ENCODE results near the gene PLCB1. TPM values are rescaled to one million over a fixed set of nuclear protein-coding genes. Genes with fewer than 3 reads are reported as not detected.

The PLCB1 gene
- total RNA-seq, 1 donor from 2014 or later, result 10.8 TPM

DNA sequence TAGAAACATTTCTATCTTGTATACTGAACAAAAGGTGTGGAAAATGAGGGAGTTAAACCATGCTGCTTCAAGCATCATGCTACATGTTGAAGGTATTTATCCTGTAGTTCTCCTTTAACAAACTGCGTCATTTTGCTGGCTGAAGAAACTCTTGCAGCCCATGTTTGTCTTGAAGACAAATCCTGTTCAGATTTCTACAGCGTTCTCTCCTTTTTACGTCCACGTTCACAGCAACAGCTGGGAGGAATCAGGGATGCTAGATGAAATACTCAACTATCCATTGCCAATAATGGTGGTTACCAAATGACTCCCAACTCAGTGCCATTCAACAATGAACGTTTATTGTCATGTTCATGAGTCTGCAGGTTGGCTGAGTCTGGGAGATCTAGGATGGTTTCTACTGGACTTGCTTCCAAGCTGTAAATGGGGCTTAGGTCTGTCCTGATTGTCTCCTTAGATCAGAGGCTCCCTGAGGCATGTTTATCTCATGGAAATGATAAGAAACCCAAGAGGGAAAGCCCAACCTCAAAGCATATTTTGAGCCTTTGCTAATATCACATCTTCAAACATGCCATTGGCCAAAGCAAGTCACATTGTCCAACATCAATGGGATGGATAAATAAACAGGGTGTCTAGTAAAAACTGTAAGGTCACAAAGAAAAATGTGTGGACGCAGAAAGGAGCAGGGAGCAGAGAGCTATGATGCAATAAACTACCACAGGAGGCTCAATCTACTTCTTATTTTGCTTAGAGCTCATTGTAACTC, 2.7 kb upstream of the PLCB1 start:
- peaks cover 19% of the 10 kb centered on the region for H3K27me3 Mint-ChIP-seq (ENCODE audit: low read depth)
- H3K4me3 Mint-ChIP-seq (ENCODE audit: unreplicated experiment), result no peak overlapping the region
- no peak overlapping the region for H3K27ac Mint-ChIP-seq (ENCODE audit: unreplicated experiment)
- no peaks in the 10 kb centered on the region for H3K36me3 Mint-ChIP-seq (ENCODE audit: low read depth)
- DNase-seq (ENCODE audit: low spot score), result no peak
- peaks cover 26% of the 10 kb centered on the region for H3K4me1 Mint-ChIP-seq (ENCODE audit: low read depth)
- no peaks in the 10 kb centered on the region for H3K9me3 Mint-ChIP-seq (ENCODE audit: low read depth)
- TF ChIP-seq, protein P1, sequence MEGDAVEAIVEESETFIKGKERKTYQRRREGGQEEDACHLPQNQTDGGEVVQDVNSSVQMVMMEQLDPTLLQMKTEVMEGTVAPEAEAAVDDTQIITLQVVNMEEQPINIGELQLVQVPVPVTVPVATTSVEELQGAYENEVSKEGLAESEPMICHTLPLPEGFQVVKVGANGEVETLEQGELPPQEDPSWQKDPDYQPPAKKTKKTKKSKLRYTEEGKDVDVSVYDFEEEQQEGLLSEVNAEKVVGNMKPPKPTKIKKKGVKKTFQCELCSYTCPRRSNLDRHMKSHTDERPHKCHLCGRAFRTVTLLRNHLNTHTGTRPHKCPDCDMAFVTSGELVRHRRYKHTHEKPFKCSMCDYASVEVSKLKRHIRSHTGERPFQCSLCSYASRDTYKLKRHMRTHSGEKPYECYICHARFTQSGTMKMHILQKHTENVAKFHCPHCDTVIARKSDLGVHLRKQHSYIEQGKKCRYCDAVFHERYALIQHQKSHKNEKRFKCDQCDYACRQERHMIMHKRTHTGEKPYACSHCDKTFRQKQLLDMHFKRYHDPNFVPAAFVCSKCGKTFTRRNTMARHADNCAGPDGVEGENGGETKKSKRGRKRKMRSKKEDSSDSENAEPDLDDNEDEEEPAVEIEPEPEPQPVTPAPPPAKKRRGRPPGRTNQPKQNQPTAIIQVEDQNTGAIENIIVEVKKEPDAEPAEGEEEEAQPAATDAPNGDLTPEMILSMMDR (IDR thresholded peaks at IDR 0.05), result no peak

DNA sequence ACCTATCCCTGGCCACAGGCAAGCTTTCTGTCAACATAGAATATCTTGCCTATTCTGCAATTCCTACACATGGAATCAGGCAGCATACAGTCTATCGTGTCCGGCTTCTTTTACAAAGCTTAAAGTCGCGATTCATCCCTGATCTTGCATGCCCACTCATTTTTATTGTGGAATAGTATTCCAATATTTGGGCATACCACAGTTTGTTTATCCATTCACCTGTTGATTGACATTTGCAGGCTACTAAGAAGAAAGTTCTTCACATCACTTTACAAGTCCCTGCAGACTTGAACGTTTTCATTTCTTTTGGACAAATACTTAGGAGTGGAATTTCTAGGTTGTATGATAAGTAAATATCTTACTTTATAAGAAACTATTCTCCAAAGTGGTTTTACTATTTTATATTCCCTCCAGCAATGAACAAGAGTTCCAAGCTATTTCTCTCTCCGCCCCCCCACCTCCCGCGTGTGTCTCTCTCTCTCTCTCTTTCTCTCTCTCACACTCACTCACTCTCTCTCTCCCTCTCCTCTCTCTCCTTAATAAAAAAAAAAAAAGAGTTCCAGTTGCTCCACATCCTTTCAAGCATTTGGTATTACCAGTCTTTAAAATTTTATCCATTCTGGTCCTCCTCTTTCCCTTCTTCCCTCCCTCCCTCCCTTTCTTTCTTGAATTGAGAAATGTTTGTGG, 1.1 kb upstream of the PLCB1 start:
- H3K27ac Mint-ChIP-seq (ENCODE audit: unreplicated experiment), result peak overlapping the region; percentile 63
- no peaks in the 10 kb centered on the region for H3K9me3 Mint-ChIP-seq (ENCODE audit: low read depth)
- peaks cover 14% of the 10 kb centered on the region for H3K27me3 Mint-ChIP-seq (ENCODE audit: low read depth)
- peaks cover 26% of the 10 kb centered on the region for H3K4me1 Mint-ChIP-seq (ENCODE audit: low read depth)
- H3K4me3 Mint-ChIP-seq (ENCODE audit: unreplicated experiment), result peak overlapping the region; percentile 80
- no peak for DNase-seq (ENCODE audit: low spot score)
- TF ChIP-seq, protein P1 (IDR thresholded peaks at IDR 0.05), result no peak
- H3K36me3 Mint-ChIP-seq (ENCODE audit: low read depth), result no peaks in the 10 kb centered on the region

DNA sequence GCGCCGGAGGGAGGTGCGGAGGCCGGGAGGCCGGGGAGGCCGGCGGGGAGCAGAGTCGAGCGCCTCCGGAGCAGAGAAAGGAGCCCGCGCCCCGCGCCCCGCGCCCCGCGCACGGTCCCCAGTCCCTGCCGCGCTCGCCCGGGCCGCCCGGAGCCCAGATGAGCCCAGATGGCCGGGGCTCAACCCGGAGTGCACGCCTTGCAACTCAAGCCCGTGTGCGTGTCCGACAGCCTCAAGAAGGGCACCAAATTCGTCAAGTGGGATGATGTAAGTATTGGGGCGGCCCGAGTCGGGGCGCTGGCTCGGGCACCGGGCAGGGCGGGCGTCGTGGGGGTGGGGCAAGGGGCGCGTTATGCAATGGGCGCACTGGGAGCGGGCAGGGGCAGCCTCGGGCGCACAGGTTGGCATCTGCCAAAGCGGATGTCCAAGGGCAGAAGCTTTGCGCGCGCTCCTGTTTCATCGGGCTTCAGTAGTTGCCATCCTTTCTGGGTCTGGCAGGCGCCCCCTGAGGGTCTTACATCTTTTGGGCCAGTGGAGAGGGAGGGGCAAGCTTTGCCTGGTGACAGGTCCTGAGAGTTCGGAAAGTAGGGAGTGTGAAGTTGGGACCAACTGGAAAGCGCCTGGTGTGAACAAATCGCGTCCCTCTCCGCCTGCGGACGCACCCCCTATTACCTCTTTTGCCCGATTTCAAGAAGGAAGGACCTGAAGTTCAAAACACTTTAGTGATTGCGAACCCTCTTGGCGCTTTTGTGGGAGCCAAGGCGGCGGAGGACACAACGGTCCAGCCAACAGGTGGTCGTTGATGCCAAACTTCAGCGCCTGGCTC, 631 bp downstream of the PLCB1 start:
- peak overlapping the region; percentile 80 for H3K4me3 Mint-ChIP-seq (ENCODE audit: unreplicated experiment)
- H3K27ac Mint-ChIP-seq (ENCODE audit: unreplicated experiment), result no peak overlapping the region
- peaks cover 16% of the 10 kb centered on the region for H3K27me3 Mint-ChIP-seq (ENCODE audit: low read depth)
- DNase-seq (ENCODE audit: low spot score), result peak; percentile 90
- no peaks in the 10 kb centered on the region for H3K9me3 Mint-ChIP-seq (ENCODE audit: low read depth)
- no peaks in the 10 kb centered on the region for H3K36me3 Mint-ChIP-seq (ENCODE audit: low read depth)
- TF ChIP-seq, protein P1 (IDR thresholded peaks at IDR 0.05), result no peak
- peaks cover 25% of the 10 kb centered on the region for H3K4me1 Mint-ChIP-seq (ENCODE audit: low read depth)

GRCh38 chr20:8133310-8133768, 1.3 kb downstream of the PLCB1 start:
- Mint-ChIP-seq H3K27ac (ENCODE audit: unreplicated experiment) (no peak overlapping the region), H3K4me1 (ENCODE audit: low read depth) (peaks cover 21% of the 10 kb centered on the region), H3K4me3 (ENCODE audit: unreplicated experiment) (peak overlapping the region; percentile 72), H3K9me3 (ENCODE audit: low read depth) (no peaks in the 10 kb centered on the region), H3K27me3 (ENCODE audit: low read depth) (peaks cover 16% of the 10 kb centered on the region), H3K36me3 (ENCODE audit: low read depth) (no peaks in the 10 kb centered on the region)
- DNase-seq (ENCODE audit: low spot score), result no peak
- TF ChIP-seq, protein P1 (IDR thresholded peaks at IDR 0.05), result no peak

All from chondrocyte (in vitro differentiated cells).